WTC11 (cell line): ENCODE measurements around the gene SPAST. TPM values are rescaled to one million over a fixed set of nuclear protein-coding genes. Genes with fewer than 3 reads are reported as not detected.

ENCODE experiments used
- ATAC-seq: fragments of 200-7000 bp; cut with Tn5 transposase; 2 replicates; pipeline ENCODE4 v1.10.0; 2021; ENCODE audit warnings: mild to moderate bottlenecking, moderate library complexity
- CTCF ChIA-PET: fragments of 300-600 bp; sonication (Branson Sonifier 250); formaldehyde crosslinking; loops from one replicate; lab custom pipeline; 2021; ENCODE audit warnings: antibody characterized with exemption; lab: Charles Lee
- POLR2A ChIA-PET: fragments of 350-600 bp; sonication (Branson Sonifier 250); formaldehyde crosslinking; loops from one replicate; lab custom pipeline; 2021; ENCODE audit warnings: antibody characterized with exemption; lab: Charles Lee
- DNase-seq: peaks from one replicate; pipeline ENCODE4 v3.0.0; 2021; ENCODE audit warnings: low spot score
- H3K27ac Mint-ChIP-seq: 2 replicates; pipeline ENCODE4 v1.8.0; 2021; ENCODE audit warnings: mixed read lengths
- H3K27me3 Mint-ChIP-seq: 2 replicates; pipeline ENCODE4 v1.8.0; 2021; ENCODE audit warnings: low read depth, mild to moderate bottlenecking, moderate library complexity, mixed read lengths
- H3K36me3 Mint-ChIP-seq: 2 replicates; pipeline ENCODE4 v1.8.0; 2021; ENCODE audit warnings: mixed read lengths
- H3K4me1 Mint-ChIP-seq: 2 replicates; pipeline ENCODE4 v1.8.0; 2022; ENCODE audit warnings: mixed read lengths
- H3K4me3 Mint-ChIP-seq: 2 replicates; pipeline ENCODE4 v1.8.0; 2021; ENCODE audit warnings: mild to moderate bottlenecking, moderate library complexity, mixed read lengths
- H3K9me3 Mint-ChIP-seq: 2 replicates; pipeline ENCODE4 v1.8.0; 2021; ENCODE audit warnings: mixed read lengths
- CREB1 ChIP-seq: sonication (generic); formaldehyde crosslinking; IDR thresholded peaks from 2 replicates; pipeline ENCODE4 v1.8.0; 2023; ENCODE audit warnings: mild to moderate bottlenecking, missing genetic modification reagents
- FOXJ3 ChIP-seq: sonication (generic); formaldehyde crosslinking; IDR thresholded peaks from 2 replicates; pipeline ENCODE4 v1.9.0; 2021; ENCODE audit warnings: missing genetic modification reagents, mild to moderate bottlenecking, borderline replicate concordance
- FOXP1 ChIP-seq: sonication (generic); formaldehyde crosslinking; IDR thresholded peaks from 2 replicates; pipeline ENCODE4 v1.8.0; 2022; ENCODE audit warnings: missing genetic modification reagents, mild to moderate bottlenecking, moderate library complexity, borderline replicate concordance
- GRHL2 ChIP-seq: fragments of 250-450 bp; sonication (Bioruptor Pico); IDR thresholded peaks from 2 replicates; pipeline ENCODE4 v1.8.0; 2022; ENCODE audit warnings: mild to moderate bottlenecking, moderate library complexity; ENCODE audit not compliant: insufficient replicate concordance, severe bottlenecking
- JAZF1 ChIP-seq: fragments of 250-450 bp; sonication (Bioruptor Pico); IDR thresholded peaks from 2 replicates; pipeline ENCODE4 v1.9.0; 2021; ENCODE audit warnings: moderate library complexity, mild to moderate bottlenecking, inconsistent platforms
- NFE2L1 ChIP-seq: sonication (generic); formaldehyde crosslinking; IDR thresholded peaks from 2 replicates; pipeline ENCODE4 v1.8.1; 2023; ENCODE audit warnings: missing genetic modification reagents
- OVOL2 ChIP-seq: fragments of 250-450 bp; sonication (Bioruptor Pico); IDR thresholded peaks from 2 replicates; pipeline ENCODE4 v1.9.0; 2021; ENCODE audit warnings: mild to moderate bottlenecking, borderline replicate concordance
- RORB ChIP-seq: fragments of 250-450 bp; sonication (Bioruptor Pico); IDR thresholded peaks from 2 replicates; pipeline ENCODE4 v1.9.0; 2021; ENCODE audit warnings: mild to moderate bottlenecking
- SMAD4 ChIP-seq: sonication (generic); formaldehyde crosslinking; IDR thresholded peaks from 2 replicates; pipeline ENCODE4 v1.8.0; 2022; ENCODE audit warnings: mild to moderate bottlenecking, missing genetic modification reagents
- SOX15 ChIP-seq: fragments of 250-450 bp; sonication (Bioruptor Pico); IDR thresholded peaks from 2 replicates; pipeline ENCODE4 v1.9.0; 2021; ENCODE audit warnings: mild to moderate bottlenecking
- TP53 ChIP-seq: sonication (generic); formaldehyde crosslinking; IDR thresholded peaks from 2 replicates; pipeline ENCODE4 v1.8.1; 2023; ENCODE audit warnings: mild to moderate bottlenecking, missing genetic modification reagents
- ZBTB21 ChIP-seq: sonication (generic); formaldehyde crosslinking; IDR thresholded peaks from 2 replicates; pipeline ENCODE4 v1.8.1; 2023; ENCODE audit warnings: mild to moderate bottlenecking, missing genetic modification reagents, borderline replicate concordance
- total RNA-seq: library from RNA; stranded (reverse); gene quantifications from 3 replicates; pipeline ENCODE4 v1.2.3, GENCODE V29; 2021
- TF ChIP-seq, protein P1 (sequence below): fragments of 250-450 bp; sonication (Bioruptor Pico); IDR thresholded peaks from 2 replicates; pipeline ENCODE4 v1.9.0; 2021; ENCODE audit warnings: mild to moderate bottlenecking
- TF ChIP-seq, protein P2 (sequence below): sonication (generic); formaldehyde crosslinking; IDR thresholded peaks from 2 replicates; pipeline ENCODE4 v1.8.1; 2023; ENCODE audit warnings: mild to moderate bottlenecking, missing genetic modification reagents
- TF ChIP-seq, protein P3 (sequence below): sonication (generic); formaldehyde crosslinking; IDR thresholded peaks from 2 replicates; pipeline ENCODE4 v1.8.1; 2022; ENCODE audit warnings: missing genetic modification reagents, borderline replicate concordance
- TF ChIP-seq, protein P4 (sequence below): sonication (generic); formaldehyde crosslinking; IDR thresholded peaks from 2 replicates; pipeline ENCODE4 v1.8.1; 2022; ENCODE audit warnings: low read depth, missing genetic modification reagents, borderline replicate concordance
- TF ChIP-seq, protein P5 (sequence below): sonication (generic); formaldehyde crosslinking; IDR thresholded peaks from 2 replicates; pipeline ENCODE4 v1.8.0; 2022; ENCODE audit warnings: missing genetic modification reagents
- TF ChIP-seq, protein P6 (sequence below): sonication (generic); formaldehyde crosslinking; IDR thresholded peaks from 2 replicates; pipeline ENCODE4 v1.8.1; 2023; ENCODE audit warnings: mild to moderate bottlenecking, missing genetic modification reagents, moderate library complexity
- TF ChIP-seq, protein P7 (sequence below): sonication (generic); formaldehyde crosslinking; IDR thresholded peaks from 2 replicates; pipeline ENCODE4 v1.8.0; 2023; ENCODE audit warnings: missing genetic modification reagents, mild to moderate bottlenecking, borderline replicate concordance

SPAST gene
- total RNA-seq, 1 experiment from 2014 or later: 28.4 TPM

DNA sequence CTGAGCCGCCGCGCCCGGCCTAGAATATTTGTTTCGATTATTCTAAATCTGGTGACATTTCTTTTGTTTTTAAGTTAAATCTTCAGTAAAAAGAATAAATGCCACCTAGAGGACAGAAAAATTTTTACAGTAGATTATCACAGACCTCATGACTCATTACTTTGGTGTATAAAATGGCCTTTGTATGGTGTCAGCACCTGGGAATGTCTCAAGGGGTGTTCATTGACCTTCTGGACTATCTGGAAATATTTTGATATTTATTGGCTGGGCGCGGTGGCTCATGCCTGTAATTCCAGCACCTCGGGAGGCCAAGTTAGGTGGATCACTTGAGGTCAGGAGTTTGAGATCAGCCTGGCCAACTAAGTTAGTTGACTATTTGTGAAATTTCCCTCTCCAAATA is 72.1 kb downstream of the SPAST start:
- DNase-seq (no peak), ATAC-seq (peak; percentile 58)
- no peaks in the 10 kb centered on the region for H3K4me1 Mint-ChIP-seq
- no peaks in the 10 kb centered on the region for H3K27me3 Mint-ChIP-seq
- H3K4me3 Mint-ChIP-seq: no peak overlapping the region
- peak overlapping the region; percentile 80 for H3K27ac Mint-ChIP-seq
- ChIA-PET POLR2A (no interaction called here), CTCF (interaction anchor here (0.8 to 1.0 kb wide), 2 partner anchors 9 to 15 kb away, joined by 3 to 4 read pairs; no protein-coding TSS in a partner anchor)
- TF ChIP-seq TP53 (CRISPR knock-in tag) (no peak), FOXJ3 (CRISPR knock-in tag) (no peak), NFE2L1 (no peak)
- TF ChIP-seq, protein P1, sequence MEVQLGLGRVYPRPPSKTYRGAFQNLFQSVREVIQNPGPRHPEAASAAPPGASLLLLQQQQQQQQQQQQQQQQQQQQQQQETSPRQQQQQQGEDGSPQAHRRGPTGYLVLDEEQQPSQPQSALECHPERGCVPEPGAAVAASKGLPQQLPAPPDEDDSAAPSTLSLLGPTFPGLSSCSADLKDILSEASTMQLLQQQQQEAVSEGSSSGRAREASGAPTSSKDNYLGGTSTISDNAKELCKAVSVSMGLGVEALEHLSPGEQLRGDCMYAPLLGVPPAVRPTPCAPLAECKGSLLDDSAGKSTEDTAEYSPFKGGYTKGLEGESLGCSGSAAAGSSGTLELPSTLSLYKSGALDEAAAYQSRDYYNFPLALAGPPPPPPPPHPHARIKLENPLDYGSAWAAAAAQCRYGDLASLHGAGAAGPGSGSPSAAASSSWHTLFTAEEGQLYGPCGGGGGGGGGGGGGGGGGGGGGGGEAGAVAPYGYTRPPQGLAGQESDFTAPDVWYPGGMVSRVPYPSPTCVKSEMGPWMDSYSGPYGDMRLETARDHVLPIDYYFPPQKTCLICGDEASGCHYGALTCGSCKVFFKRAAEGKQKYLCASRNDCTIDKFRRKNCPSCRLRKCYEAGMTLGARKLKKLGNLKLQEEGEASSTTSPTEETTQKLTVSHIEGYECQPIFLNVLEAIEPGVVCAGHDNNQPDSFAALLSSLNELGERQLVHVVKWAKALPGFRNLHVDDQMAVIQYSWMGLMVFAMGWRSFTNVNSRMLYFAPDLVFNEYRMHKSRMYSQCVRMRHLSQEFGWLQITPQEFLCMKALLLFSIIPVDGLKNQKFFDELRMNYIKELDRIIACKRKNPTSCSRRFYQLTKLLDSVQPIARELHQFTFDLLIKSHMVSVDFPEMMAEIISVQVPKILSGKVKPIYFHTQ: no peak
- H3K36me3 Mint-ChIP-seq: peaks cover 6% of the 10 kb centered on the region
- no peaks in the 10 kb centered on the region for H3K9me3 Mint-ChIP-seq

DNA sequence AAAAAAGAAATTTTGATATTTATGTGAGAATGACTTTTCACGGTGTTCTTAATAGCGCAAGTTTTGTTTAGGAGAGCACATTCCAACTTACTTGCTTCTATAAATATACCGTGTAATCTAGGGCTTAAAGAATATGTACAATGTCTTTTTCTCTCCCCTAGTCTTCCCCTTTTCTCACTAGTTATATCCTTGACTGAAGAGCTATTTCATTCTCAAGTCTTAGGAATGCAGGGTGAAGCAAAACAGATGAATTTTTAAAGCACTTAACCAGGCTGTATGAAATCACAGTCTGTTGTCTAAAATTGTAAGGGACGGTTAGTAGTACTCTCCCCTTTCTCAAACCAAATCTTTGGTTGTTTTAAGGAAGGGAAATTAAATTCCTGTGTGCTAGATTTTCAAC is 72.7 kb downstream of the SPAST start:
- ChIA-PET POLR2A (no interaction called here), CTCF (no interaction called here)
- DNase-seq: no peak
- H3K4me3 Mint-ChIP-seq: no peak overlapping the region
- H3K9me3 Mint-ChIP-seq: no peaks in the 10 kb centered on the region
- peaks cover 6% of the 10 kb centered on the region for H3K36me3 Mint-ChIP-seq
- no peak for ATAC-seq
- H3K27ac Mint-ChIP-seq: no peak overlapping the region
- H3K4me1 Mint-ChIP-seq: no peaks in the 10 kb centered on the region
- no peaks in the 10 kb centered on the region for H3K27me3 Mint-ChIP-seq
- TF ChIP-seq, protein P2, sequence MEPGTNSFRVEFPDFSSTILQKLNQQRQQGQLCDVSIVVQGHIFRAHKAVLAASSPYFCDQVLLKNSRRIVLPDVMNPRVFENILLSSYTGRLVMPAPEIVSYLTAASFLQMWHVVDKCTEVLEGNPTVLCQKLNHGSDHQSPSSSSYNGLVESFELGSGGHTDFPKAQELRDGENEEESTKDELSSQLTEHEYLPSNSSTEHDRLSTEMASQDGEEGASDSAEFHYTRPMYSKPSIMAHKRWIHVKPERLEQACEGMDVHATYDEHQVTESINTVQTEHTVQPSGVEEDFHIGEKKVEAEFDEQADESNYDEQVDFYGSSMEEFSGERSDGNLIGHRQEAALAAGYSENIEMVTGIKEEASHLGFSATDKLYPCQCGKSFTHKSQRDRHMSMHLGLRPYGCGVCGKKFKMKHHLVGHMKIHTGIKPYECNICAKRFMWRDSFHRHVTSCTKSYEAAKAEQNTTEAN: no peak
- TF ChIP-seq RORB (CRISPR knock-in tag) (no peak), CREB1 (no peak), SOX15 (CRISPR knock-in tag) (no peak), FOXP1 (CRISPR knock-in tag) (no peak), SMAD4 (CRISPR knock-in tag) (no peak), GRHL2 (CRISPR knock-in tag) (no peak), OVOL2 (CRISPR knock-in tag) (no peak), JAZF1 (no peak), ZBTB21 (no peak)
- TF ChIP-seq, protein P3, sequence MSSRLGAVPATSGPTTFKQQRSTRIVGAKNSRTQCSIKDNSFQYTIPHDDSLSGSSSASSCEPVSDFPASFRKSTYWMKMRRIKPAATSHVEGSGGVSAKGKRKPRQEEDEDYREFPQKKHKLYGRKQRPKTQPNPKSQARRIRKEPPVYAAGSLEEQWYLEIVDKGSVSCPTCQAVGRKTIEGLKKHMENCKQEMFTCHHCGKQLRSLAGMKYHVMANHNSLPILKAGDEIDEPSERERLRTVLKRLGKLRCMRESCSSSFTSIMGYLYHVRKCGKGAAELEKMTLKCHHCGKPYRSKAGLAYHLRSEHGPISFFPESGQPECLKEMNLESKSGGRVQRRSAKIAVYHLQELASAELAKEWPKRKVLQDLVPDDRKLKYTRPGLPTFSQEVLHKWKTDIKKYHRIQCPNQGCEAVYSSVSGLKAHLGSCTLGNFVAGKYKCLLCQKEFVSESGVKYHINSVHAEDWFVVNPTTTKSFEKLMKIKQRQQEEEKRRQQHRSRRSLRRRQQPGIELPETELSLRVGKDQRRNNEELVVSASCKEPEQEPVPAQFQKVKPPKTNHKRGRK (CRISPR knock-in tag): no peak
- TF ChIP-seq, protein P4, sequence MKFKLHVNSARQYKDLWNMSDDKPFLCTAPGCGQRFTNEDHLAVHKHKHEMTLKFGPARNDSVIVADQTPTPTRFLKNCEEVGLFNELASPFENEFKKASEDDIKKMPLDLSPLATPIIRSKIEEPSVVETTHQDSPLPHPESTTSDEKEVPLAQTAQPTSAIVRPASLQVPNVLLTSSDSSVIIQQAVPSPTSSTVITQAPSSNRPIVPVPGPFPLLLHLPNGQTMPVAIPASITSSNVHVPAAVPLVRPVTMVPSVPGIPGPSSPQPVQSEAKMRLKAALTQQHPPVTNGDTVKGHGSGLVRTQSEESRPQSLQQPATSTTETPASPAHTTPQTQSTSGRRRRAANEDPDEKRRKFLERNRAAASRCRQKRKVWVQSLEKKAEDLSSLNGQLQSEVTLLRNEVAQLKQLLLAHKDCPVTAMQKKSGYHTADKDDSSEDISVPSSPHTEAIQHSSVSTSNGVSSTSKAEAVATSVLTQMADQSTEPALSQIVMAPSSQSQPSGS (CRISPR knock-in tag): no peak
- TF ChIP-seq, protein P5, sequence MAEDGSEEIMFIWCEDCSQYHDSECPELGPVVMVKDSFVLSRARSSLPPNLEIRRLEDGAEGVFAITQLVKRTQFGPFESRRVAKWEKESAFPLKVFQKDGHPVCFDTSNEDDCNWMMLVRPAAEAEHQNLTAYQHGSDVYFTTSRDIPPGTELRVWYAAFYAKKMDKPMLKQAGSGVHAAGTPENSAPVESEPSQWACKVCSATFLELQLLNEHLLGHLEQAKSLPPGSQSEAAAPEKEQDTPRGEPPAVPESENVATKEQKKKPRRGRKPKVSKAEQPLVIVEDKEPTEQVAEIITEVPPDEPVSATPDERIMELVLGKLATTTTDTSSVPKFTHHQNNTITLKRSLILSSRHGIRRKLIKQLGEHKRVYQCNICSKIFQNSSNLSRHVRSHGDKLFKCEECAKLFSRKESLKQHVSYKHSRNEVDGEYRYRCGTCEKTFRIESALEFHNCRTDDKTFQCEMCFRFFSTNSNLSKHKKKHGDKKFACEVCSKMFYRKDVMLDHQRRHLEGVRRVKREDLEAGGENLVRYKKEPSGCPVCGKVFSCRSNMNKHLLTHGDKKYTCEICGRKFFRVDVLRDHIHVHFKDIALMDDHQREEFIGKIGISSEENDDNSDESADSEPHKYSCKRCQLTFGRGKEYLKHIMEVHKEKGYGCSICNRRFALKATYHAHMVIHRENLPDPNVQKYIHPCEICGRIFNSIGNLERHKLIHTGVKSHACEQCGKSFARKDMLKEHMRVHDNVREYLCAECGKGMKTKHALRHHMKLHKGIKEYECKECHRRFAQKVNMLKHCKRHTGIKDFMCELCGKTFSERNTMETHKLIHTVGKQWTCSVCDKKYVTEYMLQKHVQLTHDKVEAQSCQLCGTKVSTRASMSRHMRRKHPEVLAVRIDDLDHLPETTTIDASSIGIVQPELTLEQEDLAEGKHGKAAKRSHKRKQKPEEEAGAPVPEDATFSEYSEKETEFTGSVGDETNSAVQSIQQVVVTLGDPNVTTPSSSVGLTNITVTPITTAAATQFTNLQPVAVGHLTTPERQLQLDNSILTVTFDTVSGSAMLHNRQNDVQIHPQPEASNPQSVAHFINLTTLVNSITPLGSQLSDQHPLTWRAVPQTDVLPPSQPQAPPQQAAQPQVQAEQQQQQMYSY (CRISPR knock-in tag): no peak
- TF ChIP-seq, protein P6, sequence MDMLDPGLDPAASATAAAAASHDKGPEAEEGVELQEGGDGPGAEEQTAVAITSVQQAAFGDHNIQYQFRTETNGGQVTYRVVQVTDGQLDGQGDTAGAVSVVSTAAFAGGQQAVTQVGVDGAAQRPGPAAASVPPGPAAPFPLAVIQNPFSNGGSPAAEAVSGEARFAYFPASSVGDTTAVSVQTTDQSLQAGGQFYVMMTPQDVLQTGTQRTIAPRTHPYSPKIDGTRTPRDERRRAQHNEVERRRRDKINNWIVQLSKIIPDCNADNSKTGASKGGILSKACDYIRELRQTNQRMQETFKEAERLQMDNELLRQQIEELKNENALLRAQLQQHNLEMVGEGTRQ (CRISPR knock-in tag): no peak
- TF ChIP-seq, protein P7, sequence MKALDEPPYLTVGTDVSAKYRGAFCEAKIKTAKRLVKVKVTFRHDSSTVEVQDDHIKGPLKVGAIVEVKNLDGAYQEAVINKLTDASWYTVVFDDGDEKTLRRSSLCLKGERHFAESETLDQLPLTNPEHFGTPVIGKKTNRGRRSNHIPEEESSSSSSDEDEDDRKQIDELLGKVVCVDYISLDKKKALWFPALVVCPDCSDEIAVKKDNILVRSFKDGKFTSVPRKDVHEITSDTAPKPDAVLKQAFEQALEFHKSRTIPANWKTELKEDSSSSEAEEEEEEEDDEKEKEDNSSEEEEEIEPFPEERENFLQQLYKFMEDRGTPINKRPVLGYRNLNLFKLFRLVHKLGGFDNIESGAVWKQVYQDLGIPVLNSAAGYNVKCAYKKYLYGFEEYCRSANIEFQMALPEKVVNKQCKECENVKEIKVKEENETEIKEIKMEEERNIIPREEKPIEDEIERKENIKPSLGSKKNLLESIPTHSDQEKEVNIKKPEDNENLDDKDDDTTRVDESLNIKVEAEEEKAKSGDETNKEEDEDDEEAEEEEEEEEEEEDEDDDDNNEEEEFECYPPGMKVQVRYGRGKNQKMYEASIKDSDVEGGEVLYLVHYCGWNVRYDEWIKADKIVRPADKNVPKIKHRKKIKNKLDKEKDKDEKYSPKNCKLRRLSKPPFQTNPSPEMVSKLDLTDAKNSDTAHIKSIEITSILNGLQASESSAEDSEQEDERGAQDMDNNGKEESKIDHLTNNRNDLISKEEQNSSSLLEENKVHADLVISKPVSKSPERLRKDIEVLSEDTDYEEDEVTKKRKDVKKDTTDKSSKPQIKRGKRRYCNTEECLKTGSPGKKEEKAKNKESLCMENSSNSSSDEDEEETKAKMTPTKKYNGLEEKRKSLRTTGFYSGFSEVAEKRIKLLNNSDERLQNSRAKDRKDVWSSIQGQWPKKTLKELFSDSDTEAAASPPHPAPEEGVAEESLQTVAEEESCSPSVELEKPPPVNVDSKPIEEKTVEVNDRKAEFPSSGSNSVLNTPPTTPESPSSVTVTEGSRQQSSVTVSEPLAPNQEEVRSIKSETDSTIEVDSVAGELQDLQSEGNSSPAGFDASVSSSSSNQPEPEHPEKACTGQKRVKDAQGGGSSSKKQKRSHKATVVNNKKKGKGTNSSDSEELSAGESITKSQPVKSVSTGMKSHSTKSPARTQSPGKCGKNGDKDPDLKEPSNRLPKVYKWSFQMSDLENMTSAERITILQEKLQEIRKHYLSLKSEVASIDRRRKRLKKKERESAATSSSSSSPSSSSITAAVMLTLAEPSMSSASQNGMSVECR (CRISPR knock-in tag): no peak
